ENCODE measurements around the gene SRPRA.
"Not testable (repeated sequence)": the region's sequence is repeated elsewhere in the genome, so short reads cannot be mapped to it uniquely, and the experiment has no call there.

SRPRA gene

GRCh38 chr11:126262216-126262615, 6.5 kb downstream of the SRPRA start:
- no peak overlapping the region for H3K4me3 ChIP-seq (ENCODE audit: low read depth, low read length)
- in situ Hi-C loops (cut with HindIII; ENCODE audit: low sequenced_read_pairs) = no loop called here
- DNase-seq (ENCODE audit: low read depth, low spot score) = no peak
- no peak for TF ChIP-seq CTCF (IDR thresholded peaks at IDR 0.05; ENCODE audit: low read depth, low read length)

DNA sequence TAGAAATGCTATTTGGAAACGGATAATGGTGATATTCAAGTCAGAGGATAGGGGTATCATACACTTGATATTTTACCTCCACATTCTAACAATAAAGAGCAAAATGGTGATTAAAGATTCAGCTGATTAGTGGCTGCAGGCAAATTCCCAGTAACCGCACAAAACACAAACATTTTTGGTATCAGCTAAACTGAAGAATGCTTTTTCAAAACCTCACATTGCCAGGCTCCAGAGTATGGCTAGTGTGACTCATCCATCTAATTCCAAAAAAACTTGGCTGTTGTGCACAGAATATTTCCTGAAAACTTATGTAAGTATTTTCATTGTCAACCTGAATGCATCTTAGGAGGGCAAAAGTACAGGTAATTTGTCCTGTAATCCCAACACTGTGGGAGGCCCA, 10.9 kb downstream of the SRPRA start:
- in situ Hi-C loops (cut with HindIII; ENCODE audit: low sequenced_read_pairs) = no loop called here

GRCh38 chr11:126257144-126257543, 11.6 kb downstream of the SRPRA start:
- no peak for DNase-seq (ENCODE audit: low read depth, low spot score)
- in situ Hi-C loops (cut with HindIII; ENCODE audit: low sequenced_read_pairs) = no loop called here
- no peak overlapping the region for H3K4me3 ChIP-seq (ENCODE audit: low read depth, low read length)
- no peak for TF ChIP-seq CTCF (IDR thresholded peaks at IDR 0.05; ENCODE audit: low read depth, low read length)

More for the DNA sequence above, 10.9 kb downstream of the SRPRA start:
- peak; percentile 35 for DNase-seq (ENCODE audit: low read depth, low spot score)
- no peak overlapping the region for H3K4me3 ChIP-seq (ENCODE audit: low read depth, low read length)
- no peak for TF ChIP-seq CTCF (IDR thresholded peaks at IDR 0.05; ENCODE audit: low read depth, low read length)

DNA sequence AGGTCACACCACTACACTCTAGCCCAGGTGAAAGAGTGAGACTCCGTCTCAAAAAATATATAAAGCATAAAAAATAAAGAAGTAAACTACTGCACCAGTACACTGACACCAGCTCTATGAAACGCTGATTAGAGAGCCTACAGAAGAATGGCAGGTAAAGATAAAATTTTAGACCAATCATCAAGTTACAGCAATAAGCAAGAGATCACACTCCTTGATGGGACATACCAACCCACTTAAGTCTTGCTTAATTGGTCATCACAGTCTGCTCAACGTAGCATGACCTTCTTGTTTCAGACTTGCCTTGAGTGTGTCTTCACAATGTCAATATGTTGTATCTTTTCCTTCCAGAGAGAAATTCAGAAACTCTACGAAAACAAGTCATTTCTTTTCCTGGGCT, 12.5 kb downstream of the SRPRA start:
- TF ChIP-seq CTCF (IDR thresholded peaks at IDR 0.05; ENCODE audit: low read depth, low read length) = no peak
- H3K4me3 ChIP-seq (ENCODE audit: low read depth, low read length) = no peak overlapping the region
- in situ Hi-C loops (cut with HindIII; ENCODE audit: low sequenced_read_pairs) = no loop called here
- no peak for DNase-seq (ENCODE audit: low read depth, low spot score)

GRCh38 chr11:126255507-126255906, 13.2 kb downstream of the SRPRA start:
- DNase-seq (ENCODE audit: low read depth, low spot score); H3K4me3 ChIP-seq (ENCODE audit: low read depth, low read length); in situ Hi-C loops (cut with HindIII; ENCODE audit: low sequenced_read_pairs): not testable (repeated sequence)

DNA sequence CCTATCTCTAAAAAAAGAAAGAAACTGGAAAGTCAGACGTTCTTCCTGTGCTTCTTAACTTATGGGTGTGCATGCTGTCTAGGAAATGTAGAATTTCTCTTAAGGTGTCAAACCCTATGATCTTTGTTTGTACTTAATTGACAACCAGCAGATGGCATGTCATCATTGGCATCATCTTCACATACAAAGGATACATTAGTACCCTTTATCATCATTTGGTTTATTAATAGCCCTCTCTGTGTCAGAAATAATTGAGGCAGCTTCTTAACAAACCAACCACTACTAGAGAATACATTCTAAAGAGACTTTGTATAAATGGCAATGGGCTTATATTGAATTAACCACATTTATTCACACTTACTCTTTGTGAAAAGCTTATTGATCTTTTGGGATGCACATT, 13.9 kb downstream of the SRPRA start:
- no peak overlapping the region for H3K4me3 ChIP-seq (ENCODE audit: low read depth, low read length)
- no peak for TF ChIP-seq CTCF (IDR thresholded peaks at IDR 0.05; ENCODE audit: low read depth, low read length)
- in situ Hi-C loops (cut with HindIII; ENCODE audit: low sequenced_read_pairs) = no loop called here
- DNase-seq (ENCODE audit: low read depth, low spot score) = no peak

- TF ChIP-seq CTCF (IDR thresholded peaks at IDR 0.05; ENCODE audit: low read depth, low read length) = no peak
- in situ Hi-C loops (cut with HindIII; ENCODE audit: low sequenced_read_pairs) = no loop called here
- H3K4me3 ChIP-seq (ENCODE audit: low read depth, low read length) = no peak overlapping the region
- DNase-seq (ENCODE audit: low read depth, low spot score) = no peak
These were observed 15.4 kb downstream of the SRPRA start for GRCh38 chr11:126253265-126253664.

Measured in astrocyte of the spinal cord (primary cell).